IMR-90 (cell line): Measurements from ENCODE around the gene KRT6C. TPM values are rescaled to one million over a fixed set of nuclear protein-coding genes. Genes with fewer than 3 reads are reported as not detected.

Experiments
- ATAC-seq: fragments of 200-7000 bp; cut with Tn5 transposase; 2 replicates; pipeline ENCODE4 v1.9.1; 2020; ENCODE audit warnings: low read depth, mild to moderate bottlenecking, moderate library complexity
- BruUV-seq: library from RNA; stranded (reverse); fragments of 400-500 nt; replicated peaks from 2 replicates; lab custom pipeline; 2021; lab: Mats Ljungman, UMichigan
- CTCF ChIA-PET: fragments of 300-600 bp; formaldehyde crosslinking; extraction: SDS; loops from one replicate; lab custom pipeline; 2021; ENCODE audit warnings: antibody characterized with exemption; lab: Yijun Ruan, JAX
- POLR2A ChIA-PET: fragments of 300-600 bp; sonication (Branson Sonifier 250); formaldehyde crosslinking; loops from one replicate; lab custom pipeline; 2022; ENCODE audit warnings: antibody characterized with exemption; ENCODE audit not compliant: unreplicated experiment; lab: Charles Lee
- DNase-seq: peaks from one replicate; pipeline ENCODE4 v3.0.0; 2013
- H2AFZ ChIP-seq: replicated peaks from 2 replicates; pipeline ENCODE3; 2013; ENCODE audit warnings: low read length, mild to moderate bottlenecking; ENCODE audit not compliant: poor library complexity
- H2AK5ac ChIP-seq: 2 replicates; pipeline ENCODE4 v1.6.1; 2013; ENCODE audit warnings: low read depth, low read length, inconsistent platforms
- H2AK9ac ChIP-seq: replicated peaks from 2 replicates; pipeline ENCODE3; 2013; ENCODE audit warnings: mild to moderate bottlenecking, low read depth, low read length, moderate library complexity; ENCODE audit not compliant: poor library complexity
- H2BK120ac ChIP-seq: 2 replicates; pipeline ENCODE4 v1.6.1; 2013; ENCODE audit warnings: low read depth, low read length, inconsistent platforms
- H2BK15ac ChIP-seq: 3 replicates; pipeline ENCODE4 v1.6.1; 2013; ENCODE audit warnings: low read depth, low read length, inconsistent platforms
- H2BK20ac ChIP-seq: 2 replicates; pipeline ENCODE4 v1.6.1; 2013; ENCODE audit warnings: low read depth, mild to moderate bottlenecking, inconsistent platforms, low read length, moderate library complexity
- H2BK5ac ChIP-seq: 2 replicates; pipeline ENCODE4 v1.6.1; 2013; ENCODE audit warnings: mild to moderate bottlenecking, low read depth, low read length, inconsistent platforms; ENCODE audit not compliant: poor library complexity, severe bottlenecking
- H3K14ac ChIP-seq: replicated peaks from 2 replicates; pipeline ENCODE4 v1.6.1; 2013; ENCODE audit warnings: low read depth, low read length, inconsistent platforms
- H3K18ac ChIP-seq: 2 replicates; pipeline ENCODE4 v1.6.1; 2013; ENCODE audit warnings: low read depth, low read length, control low read depth
- H3K23ac ChIP-seq: 2 replicates; pipeline ENCODE4 v1.6.1; 2013; ENCODE audit warnings: low read depth, low read length, inconsistent platforms
- H3K27ac ChIP-seq: 2 replicates; pipeline ENCODE4 v1.5.1; 2013; ENCODE audit warnings: mild to moderate bottlenecking, control low read depth, low read length; ENCODE audit not compliant: insufficient read depth
- H3K27me3 ChIP-seq: 2 replicates; pipeline ENCODE4 v1.6.1; 2013; ENCODE audit warnings: low read length; ENCODE audit not compliant: control insufficient read depth, insufficient read depth
- H3K36me3 ChIP-seq: 2 replicates; pipeline ENCODE4 v1.6.1; 2013; ENCODE audit warnings: low read length, mixed read lengths; ENCODE audit not compliant: control insufficient read depth, insufficient read depth
- H3K4ac ChIP-seq: 2 replicates; pipeline ENCODE4 v1.6.1; 2013; ENCODE audit warnings: low read depth, low read length, inconsistent platforms
- H3K4me1 ChIP-seq: 2 replicates; pipeline ENCODE4 v1.6.1; 2013; ENCODE audit warnings: low read length, mixed read lengths; ENCODE audit not compliant: control insufficient read depth, insufficient read depth
- H3K4me2 ChIP-seq: 2 replicates; pipeline ENCODE4 v1.6.1; 2013; ENCODE audit warnings: low read depth, mild to moderate bottlenecking, control low read depth, low read length, moderate library complexity
- H3K4me3 ChIP-seq: 2 replicates; pipeline ENCODE4 v1.5.1; 2013; ENCODE audit warnings: low read depth, mild to moderate bottlenecking, control low read depth, low read length, moderate library complexity; ENCODE audit not compliant: insufficient read depth
- H3K56ac ChIP-seq: 2 replicates; pipeline ENCODE4 v1.6.1; 2013; ENCODE audit warnings: low read length, inconsistent platforms; ENCODE audit not compliant: insufficient read depth; ENCODE audit errors: extremely low read depth
- H3K79me1 ChIP-seq, 2 experiments: 2 replicates each; pipeline ENCODE4 v1.6.1; 2013; ENCODE audit warnings: low read length in 2 of 2, inconsistent platforms in 1 of 2, low read depth in 1 of 2
- H3K9ac ChIP-seq: 2 replicates; pipeline ENCODE4 v1.6.1; 2013; ENCODE audit warnings: low read depth, low read length, control low read depth
- H3K9me1 ChIP-seq: 2 replicates; pipeline ENCODE4 v1.6.1; 2013; ENCODE audit warnings: low read length, inconsistent platforms; ENCODE audit not compliant: insufficient read depth
- H3K9me3 ChIP-seq: 2 replicates; pipeline ENCODE4 v1.6.1; 2013; ENCODE audit warnings: low read length; ENCODE audit not compliant: control insufficient read depth, insufficient read depth
- H4K20me1 ChIP-seq: 2 replicates; pipeline ENCODE4 v1.6.1; 2013; ENCODE audit warnings: low read length, inconsistent platforms; ENCODE audit not compliant: insufficient read depth
- H4K5ac ChIP-seq: 2 replicates; pipeline ENCODE4 v1.6.1; 2013; ENCODE audit warnings: mild to moderate bottlenecking, low read depth, low read length, control low read depth
- H4K8ac ChIP-seq, 2 experiments: 2 replicates each; pipeline ENCODE4 v1.6.1; 2013; ENCODE audit warnings: low read depth in 2 of 2, low read length in 2 of 2, control low read depth in 1 of 2, inconsistent platforms in 1 of 2
- H4K91ac ChIP-seq: 2 replicates; pipeline ENCODE4 v1.6.1; 2013; ENCODE audit warnings: low read depth, low read length, inconsistent platforms; ENCODE audit not compliant: insufficient read depth
- BHLHE40 ChIP-seq: fragments of 150-350 bp; IDR thresholded peaks from 2 replicates; pipeline ENCODE4 v1.6.1; 2016; ENCODE audit warnings: mild to moderate bottlenecking, low read depth, low read length
- CEBPB ChIP-seq: IDR thresholded peaks from 2 replicates; pipeline ENCODE4 v1.6.1; 2012; ENCODE audit warnings: low read depth, low read length, improper control_type of control experiment
- CHD1 ChIP-seq: IDR thresholded peaks from 2 replicates; pipeline ENCODE4 v1.6.1; 2012; ENCODE audit warnings: low read depth, low read length, improper control_type of control experiment
- CTCF ChIP-seq: conservative IDR thresholded peaks from 2 replicates; pipeline ENCODE4 v1.5.1; 2012; ENCODE audit warnings: mild to moderate bottlenecking, low read depth, low read length, improper control_type of control experiment
- FOS ChIP-seq: fragments of 150-350 bp; IDR thresholded peaks from 2 replicates; pipeline ENCODE4 v1.6.1; 2016; ENCODE audit warnings: low read depth, low read length
- MAFK ChIP-seq: IDR thresholded peaks from 2 replicates; pipeline ENCODE4 v1.6.1; 2012; ENCODE audit warnings: low read depth, low read length, improper control_type of control experiment
- MAZ ChIP-seq: IDR thresholded peaks from 2 replicates; pipeline ENCODE4 v1.6.1; 2012; ENCODE audit warnings: low read depth, mild to moderate bottlenecking, low read length, improper control_type of control experiment, moderate library complexity, borderline replicate concordance
- MXI1 ChIP-seq: IDR thresholded peaks from 2 replicates; pipeline ENCODE4 v1.6.1; 2012; ENCODE audit warnings: low read depth, mild to moderate bottlenecking, low read length, moderate library complexity, borderline replicate concordance
- NFE2L2 ChIP-seq: fragments of 150-350 bp; IDR thresholded peaks from 2 replicates; pipeline ENCODE4 v1.6.1; 2016; ENCODE audit warnings: low read depth, mild to moderate bottlenecking, low read length
- POLR2A ChIP-seq: IDR thresholded peaks from 2 replicates; pipeline ENCODE4 v1.6.1; 2012; ENCODE audit warnings: mild to moderate bottlenecking, low read depth, low read length
- RAD21 ChIP-seq: IDR thresholded peaks from 2 replicates; pipeline ENCODE4 v1.6.1; 2012; ENCODE audit warnings: low read length, improper control_type of control experiment
- RCOR1 ChIP-seq: IDR thresholded peaks from 2 replicates; pipeline ENCODE4 v1.6.1; 2012; ENCODE audit warnings: mild to moderate bottlenecking, low read length, improper control_type of control experiment; ENCODE audit not compliant: insufficient replicate concordance
- RFX5 ChIP-seq: IDR thresholded peaks from 2 replicates; pipeline ENCODE4 v1.8.0; 2012; ENCODE audit warnings: low read depth, mild to moderate bottlenecking, low read length, moderate library complexity
- SMC3 ChIP-seq: fragments of 150-350 bp; IDR thresholded peaks from 2 replicates; pipeline ENCODE4 v1.6.1; 2016; ENCODE audit warnings: low read depth, mild to moderate bottlenecking, antibody characterized with exemption, low read length, moderate library complexity
- USF2 ChIP-seq: fragments of 150-350 bp; IDR thresholded peaks from 2 replicates; pipeline ENCODE4 v1.6.1; 2017; ENCODE audit warnings: mild to moderate bottlenecking, antibody characterized with exemption, low read length, low read depth
- WGBS, 2 experiments: methylation state at CpG; one replicate each; pipeline versions ENCODE4 v1.1.5 to v1.1.7; 2013; ENCODE audit warnings: missing lambda C conversion rate in 2 of 2; ENCODE audit not compliant: insufficient read length in 1 of 2; ENCODE audit errors: extremely low coverage in 2 of 2; 5-methylcytosine and 5-hydroxymethylcytosine counted together
- dilution Hi-C: fragments of 300-500 bp; cut with HindIII; formaldehyde crosslinking; loops from one replicate; pipeline ENCODE4 v1.14.3; 2018; ENCODE audit warnings: low sequenced_read_pairs; ENCODE audit not compliant: unreplicated experiment
- in situ Hi-C: fragments of 300-500 bp; cut with MboI; formaldehyde crosslinking; loops from 3 replicates; pipeline ENCODE4 v1.14.3; 2019; ENCODE audit warnings: low sequenced_read_pairs, inconsistent platforms, mixed read lengths
- intact Hi-C: fragments of 100-400 bp; cut with micrococcal nuclease; formaldehyde crosslinking; loops from 2 replicates; pipeline ENCODE4 v1.10.0; 2022
- polyA plus RNA-seq, 3 experiments: library from polyadenylated mRNA; depleted of rRNA; stranded (reverse); fragments of >200 nt; gene quantifications; 2 replicates each; pipeline ENCODE4 v1.2.3, GENCODE V29; 2012; ENCODE audit warnings: low replicate concordance in 1 of 3
- total RNA-seq: library from RNA; depleted of rRNA; stranded (reverse); fragments of >200 nt; gene quantifications from 2 replicates; pipeline ENCODE4 v1.2.3, GENCODE V29; 2012

KRT6C gene
- total and polyA plus RNA-seq, 2 of the 4 experiments (the other 2 are of a cell fraction): not detected

GRCh38 chr12:52443966-52444365 lies 29.6 kb downstream of the KRT6C start:
- ATAC-seq (no peak), DNase-seq (no peak)
- no peak overlapping the region for H4K91ac ChIP-seq
- H2AK9ac ChIP-seq: no peak overlapping the region
- H2AFZ ChIP-seq: no peak overlapping the region
- H3K56ac ChIP-seq: no peak overlapping the region
- H4K20me1 ChIP-seq: no peaks in the 10 kb centered on the region
- H3K4me1 ChIP-seq: no peaks in the 10 kb centered on the region; the same call in 1 of the 2 replicates
- ChIA-PET CTCF (no interaction called here), POLR2A (no interaction called here)
- no peak overlapping the region for H2BK120ac ChIP-seq
- H2BK5ac ChIP-seq: no peak overlapping the region
- H3K18ac ChIP-seq: no peak overlapping the region
- no peak overlapping the region for H4K8ac ChIP-seq
- no peak overlapping the region for H3K9ac ChIP-seq
- no peaks in the 10 kb centered on the region for H3K79me1 ChIP-seq
- no peaks in the 10 kb centered on the region for H3K9me3 ChIP-seq
- no CpG with 5 or more reads among the region's 3 CpGs for WGBS, 2 experiments
- peaks cover 10% of the 10 kb centered on the region for H3K27me3 ChIP-seq
- no TSS peak for BruUV-seq
- intact Hi-C loops: no loop called here
- no peaks in the 10 kb centered on the region for H3K9me1 ChIP-seq
- no peak overlapping the region for H3K4me2 ChIP-seq
- no peak overlapping the region for H3K27ac ChIP-seq
- no peak overlapping the region for H3K23ac ChIP-seq
- H3K14ac ChIP-seq: no peak overlapping the region
- dilution Hi-C loops: no loop called here
- no peak overlapping the region for H2BK15ac ChIP-seq
- no peaks in the 10 kb centered on the region for H3K36me3 ChIP-seq
- H2BK20ac ChIP-seq: no peak overlapping the region
- no peak overlapping the region for H4K5ac ChIP-seq
- in situ Hi-C loops: no loop called here
- no peak overlapping the region for H3K4me3 ChIP-seq
- TF ChIP-seq MXI1 (no peak), FOS (no peak), CHD1 (no peak), USF2 (no peak), NFE2L2 (no peak), POLR2A (no peak), CTCF (no peak), CEBPB (no peak), MAFK (no peak), RCOR1 (no peak), RAD21 (no peak), SMC3 (no peak), MAZ (no peak), RFX5 (no peak), BHLHE40 (no peak)
- no peak overlapping the region for H3K4ac ChIP-seq
- H2AK5ac ChIP-seq: no peak overlapping the region
